HG02938 (cell line): ENCODE results near the gene ZKSCAN3.
"Not testable (repeated sequence)": the region's sequence is repeated elsewhere in the genome, so short reads cannot be mapped to it uniquely, and the experiment has no call there.

ENCODE experiments used
- ATAC-seq: cut with Tn5 transposase; IDR thresholded peaks from one replicate; pipeline ENCODE4 v1.9.1; 2021; ENCODE audit warnings: mild to moderate bottlenecking, moderate library complexity; ENCODE audit not compliant: unreplicated experiment

The ZKSCAN3 gene

GRCh38 chr6:28349892-28350737 is at the start of gene ZKSCAN3:
ZKSCAN3 (plus strand) TSS chr6:28349947; CDS start chr6:28359587, 9,640 bp downstream.
- peak; percentile 94 for ATAC-seq

GRCh38 chr6:28303570-28303969 is 46.2 kb upstream of the ZKSCAN3 start:
- peak; percentile 93 for ATAC-seq

- not testable (repeated sequence) for ATAC-seq
These were observed 43.4 kb upstream of the ZKSCAN3 start for GRCh38 chr6:28306363-28306762.

- ATAC-seq = no peak
These were observed 38.5 kb upstream of the ZKSCAN3 start for GRCh38 chr6:28311139-28311823.

GRCh38 chr6:28312939-28313338 is 36.8 kb upstream of the ZKSCAN3 start:
- no peak for ATAC-seq

- ATAC-seq = no peak
These were observed 34.1 kb upstream of the ZKSCAN3 start for GRCh38 chr6:28315628-28316027.

- not testable (repeated sequence) for ATAC-seq
These were observed 31.9 kb upstream of the ZKSCAN3 start for GRCh38 chr6:28317866-28318265.

GRCh38 chr6:28322661-28323060 is 27.1 kb upstream of the ZKSCAN3 start:
- no peak for ATAC-seq

GRCh38 chr6:28323813-28324424 is 25.8 kb upstream of the ZKSCAN3 start:
- no peak for ATAC-seq

GRCh38 chr6:28326371-28326948 is 23.3 kb upstream of the ZKSCAN3 start:
- no peak for ATAC-seq

- no peak for ATAC-seq
These were observed 19.7 kb upstream of the ZKSCAN3 start for GRCh38 chr6:28330041-28330440.

GRCh38 chr6:28333047-28333446 is 16.7 kb upstream of the ZKSCAN3 start:
- ATAC-seq = no peak

- no peak for ATAC-seq
These were observed 16.1 kb upstream of the ZKSCAN3 start for GRCh38 chr6:28333599-28334018.

- ATAC-seq = no peak
These were observed 15.3 kb upstream of the ZKSCAN3 start for GRCh38 chr6:28334286-28335039.

- ATAC-seq = no peak
These were observed 14.6 kb upstream of the ZKSCAN3 start for GRCh38 chr6:28335040-28335563.

- ATAC-seq = peak; percentile 81
These were observed 14.0 kb upstream of the ZKSCAN3 start, which contains the start of gene ZSCAN31 for GRCh38 chr6:28335564-28336283. ZSCAN31 (minus strand) TSS chr6:28336148; CDS start chr6:28329683, 6,465 bp downstream.

GRCh38 chr6:28336284-28337120 is 13.2 kb upstream of the ZKSCAN3 start:
- peak; percentile 41 for ATAC-seq

GRCh38 chr6:28337121-28337520 is 12.6 kb upstream of the ZKSCAN3 start:
- ATAC-seq = no peak
